Activated CD8-positive, alpha-beta memory T cell treated with anti-CD3 and anti-CD28 coated beads, Interleukin-2, amount 50 U/mL, for 1 hour (primary cell): ENCODE results near the gene FBN2.

Experiments
- DNase-seq: peaks from one replicate; pipeline ENCODE4 v3.0.0-alpha.2; 2020; ENCODE audit errors: extremely low read depth

FBN2 gene

GRCh38 chr5:128315671-128316070, 222.4 kb downstream of the FBN2 start:
- DNase-seq: no peak

GRCh38 chr5:128305341-128305740, 232.7 kb downstream of the FBN2 start:
- no peak for DNase-seq

GRCh38 chr5:128304791-128305190, 233.3 kb downstream of the FBN2 start:
- no peak for DNase-seq

GRCh38 chr5:128304088-128304487, 234.0 kb downstream of the FBN2 start:
- no peak for DNase-seq

GRCh38 chr5:128303593-128303992, 234.5 kb downstream of the FBN2 start:
- DNase-seq: no peak

- DNase-seq: no peak
Observed at GRCh38 chr5:128300181-128300580, 237.9 kb downstream of the FBN2 start.

- DNase-seq: no peak
Observed at GRCh38 chr5:128290152-128290858, 247.7 kb downstream of the FBN2 start.

- DNase-seq: no peak
Observed at GRCh38 chr5:128287740-128288139, 250.3 kb downstream of the FBN2 start.

- no peak for DNase-seq
Observed at GRCh38 chr5:128284236-128284635, 253.8 kb downstream of the FBN2 start.

- DNase-seq: no peak
Observed at GRCh38 chr5:128279345-128279744, 258.7 kb downstream of the FBN2 start.

- DNase-seq: no peak
Observed at GRCh38 chr5:128276537-128277216, 261.4 kb downstream of the FBN2 start.

GRCh38 chr5:128274441-128274840, 263.6 kb downstream of the FBN2 start:
- DNase-seq: no peak

- no peak for DNase-seq
Observed at GRCh38 chr5:128273736-128274135, 264.3 kb downstream of the FBN2 start.

- DNase-seq: no peak
Observed at GRCh38 chr5:128271859-128272464, 266.1 kb downstream of the FBN2 start.

GRCh38 chr5:128271071-128271470, 267.0 kb downstream of the FBN2 start:
- no peak for DNase-seq

- no peak for DNase-seq
Observed at GRCh38 chr5:128264564-128265360, 273.3 kb downstream of the FBN2 start.

- DNase-seq: no peak
Observed at GRCh38 chr5:128263357-128263756, 274.7 kb downstream of the FBN2 start.

- DNase-seq: no peak
Observed at GRCh38 chr5:128262911-128263310, 275.1 kb downstream of the FBN2 start.

GRCh38 chr5:128259607-128260021, 278.4 kb downstream of the FBN2 start:
- no peak for DNase-seq

- DNase-seq: no peak
Observed at GRCh38 chr5:128258372-128258771, 279.7 kb downstream of the FBN2 start.

GRCh38 chr5:128257076-128257475, 281.0 kb downstream of the FBN2 start:
- no peak for DNase-seq

- no peak for DNase-seq
Observed at GRCh38 chr5:128254789-128255188, 283.3 kb downstream of the FBN2 start.
